GM12878 (cell line): ENCODE measurements around the gene WWP2. TPM values are rescaled to one million over a fixed set of nuclear protein-coding genes. Genes with fewer than 3 reads are reported as not detected.
"Not testable (repeated sequence)": the region's sequence is repeated elsewhere in the genome, so short reads cannot be mapped to it uniquely, and the experiment has no call there.

Source experiments
- ATAC-seq: fragments of 200-7000 bp; cut with Tn5 transposase; 3 replicates; pipeline ENCODE4 v1.9.1; 2020; ENCODE audit warnings: mild to moderate bottlenecking, moderate library complexity
- BruUV-seq: library from RNA; stranded (reverse); fragments of 400-500 nt; replicated peaks from 2 replicates; lab custom pipeline; 2021; lab: Mats Ljungman, UMichigan
- CTCF ChIA-PET: fragments of 300-600 bp; sonication (Branson Sonifier 250); formaldehyde crosslinking; extraction: SDS; loops from one replicate; lab custom pipeline; 2021; ENCODE audit warnings: inconsistent platforms; lab: Yijun Ruan, JAX
- POLR2A ChIA-PET: fragments of 350-600 bp; formaldehyde crosslinking; extraction: SDS; loops from one replicate; lab custom pipeline; 2021; ENCODE audit warnings: inconsistent platforms; lab: Charles Lee
- RAD21 ChIA-PET: fragments of 300-600 bp; sonication (Branson Sonifier 250); formaldehyde crosslinking; loops from one replicate; lab custom pipeline; 2023; ENCODE audit warnings: antibody characterized with exemption; ENCODE audit not compliant: unreplicated experiment; lab: Charles Lee
- SMC1A ChIA-PET: fragments of 300-600 bp; sonication (Branson Sonifier 250); formaldehyde crosslinking; loops from one replicate; lab custom pipeline; 2023; ENCODE audit not compliant: unreplicated experiment, uncharacterized antibody; lab: Charles Lee
- DNase-seq: peaks from one replicate; pipeline ENCODE4 v3.0.0-alpha.2; 2011; ENCODE audit warnings: low read depth, low spot score
- FAIRE-seq: peaks from 3 replicates; lab custom pipeline; 2011; peaks lifted over from hg19 to GRCh38; lab: Jason Lieb, UNC
- H2AFZ ChIP-seq: 2 replicates; pipeline ENCODE4 v1.6.0; 2011; ENCODE audit warnings: low read depth, low read length, control low read depth; ENCODE audit not compliant: control insufficient read depth
- H3K27ac ChIP-seq: 2 replicates; pipeline ENCODE4 v1.5.1; 2011; ENCODE audit warnings: control low read depth; ENCODE audit not compliant: control insufficient read depth, insufficient read depth
- H3K27me3 ChIP-seq, 2 experiments: replicated peaks in 1 of 2; 2 replicates each; pipeline versions ENCODE4 v1.6.0 to v1.6.1; 2011; ENCODE audit warnings: low read length in 1 of 2; ENCODE audit not compliant: control insufficient read depth in 2 of 2, insufficient read depth in 2 of 2
- H3K36me3 ChIP-seq, 2 experiments: 2 replicates each; pipeline ENCODE4 v1.5.1; 2011; ENCODE audit warnings: low read length in 1 of 2; ENCODE audit not compliant: control insufficient read depth in 2 of 2, insufficient read depth in 2 of 2
- H3K4me1 ChIP-seq: 2 replicates; pipeline ENCODE4 v1.6.1; 2011; ENCODE audit warnings: mild to moderate bottlenecking, low read length, moderate library complexity, mixed read lengths; ENCODE audit not compliant: control insufficient read depth, insufficient read depth
- H3K4me2 ChIP-seq: 2 replicates; pipeline ENCODE4 v1.6.0; 2011; ENCODE audit warnings: control low read depth; ENCODE audit not compliant: control insufficient read depth, insufficient read depth
- H3K4me3 ChIP-seq: fragments of 200-600 bp; sonication (generic); 2 replicates; pipeline ENCODE4 v1.5.1; 2016
- H3K79me2 ChIP-seq: 2 replicates; pipeline ENCODE4 v1.6.0; 2011; ENCODE audit warnings: low read length; ENCODE audit not compliant: control insufficient read depth, insufficient read depth
- H3K9ac ChIP-seq: 2 replicates; pipeline ENCODE4 v1.8.0; 2011; ENCODE audit warnings: low read length, control low read depth, mixed read lengths; ENCODE audit not compliant: control insufficient read depth, insufficient read depth
- H3K9me3 ChIP-seq: replicated peaks from 3 replicates; pipeline ENCODE4 v1.5.1; 2011; ENCODE audit warnings: mild to moderate bottlenecking, low read length; ENCODE audit not compliant: control insufficient read depth, insufficient read depth
- H4K20me1 ChIP-seq: 2 replicates; pipeline ENCODE4 v1.6.0; 2011; ENCODE audit not compliant: control insufficient read depth, insufficient read depth
- CBX5 ChIP-seq: sonication (generic); IDR thresholded peaks from 2 replicates; pipeline ENCODE4 v1.6.1; 2016; ENCODE audit warnings: low read depth, moderate library complexity, mild to moderate bottlenecking, inconsistent platforms
- HDGF ChIP-seq: fragments of 450-650 bp; IDR thresholded peaks from 2 replicates; pipeline ENCODE4 v1.6.1; 2016; ENCODE audit warnings: antibody characterized with exemption
- KLF5 ChIP-seq: fragments of 450-650 bp; IDR thresholded peaks from 2 replicates; pipeline ENCODE4 v1.6.1; 2014; ENCODE audit warnings: mild to moderate bottlenecking; ENCODE audit not compliant: partially characterized antibody
- MTA3 ChIP-seq: IDR thresholded peaks from 2 replicates; pipeline ENCODE4 v1.6.1; 2012; ENCODE audit warnings: low read length, inconsistent platforms, borderline replicate concordance
- MXI1 ChIP-seq: fragments of 150-350 bp; IDR thresholded peaks from 2 replicates; pipeline ENCODE4 v1.6.1; 2011; ENCODE audit warnings: low read depth, mild to moderate bottlenecking, inconsistent platforms, low read length, improper control_type of control experiment
- PAX5 ChIP-seq: IDR thresholded peaks from 2 replicates; pipeline ENCODE4 v1.6.1; 2011; ENCODE audit warnings: low read depth, low read length, borderline replicate concordance
- POU2F2 ChIP-seq: IDR thresholded peaks from 3 replicates; pipeline ENCODE4 v1.6.1; 2011; ENCODE audit warnings: low read depth, mild to moderate bottlenecking, low read length, borderline replicate concordance
- RAD51 ChIP-seq: fragments of 450-650 bp; IDR thresholded peaks from 2 replicates; pipeline ENCODE4 v1.6.1; 2016; ENCODE audit warnings: moderate library complexity, mild to moderate bottlenecking, inconsistent platforms
- WRNIP1 ChIP-seq: IDR thresholded peaks from 2 replicates; pipeline ENCODE4 v1.6.1; 2011; ENCODE audit warnings: low read depth, low read length, improper control_type of control experiment, borderline replicate concordance
- ZNF384 ChIP-seq: IDR thresholded peaks from 2 replicates; pipeline ENCODE4 v1.6.1; 2012; ENCODE audit warnings: low read depth, mild to moderate bottlenecking, low read length, improper control_type of control experiment, borderline replicate concordance
- ZNF622 ChIP-seq: fragments of 450-650 bp; IDR thresholded peaks from 2 replicates; pipeline ENCODE4 v1.6.1; 2017; ENCODE audit warnings: mild to moderate bottlenecking, inconsistent platforms
- WGBS: methylation state at CpG from one replicate; pipeline ENCODE4 v1.1.6; 2016; ENCODE audit warnings: low lambda C conversion rate; ENCODE audit not compliant: insufficient replicate concordance, insufficient coverage; ENCODE audit errors: missing lambda C conversion rate; 5-methylcytosine and 5-hydroxymethylcytosine counted together
- in situ Hi-C: fragments of 300-500 bp; cut with MboI; formaldehyde crosslinking; loops from 9 replicates; pipeline ENCODE4 v1.14.3; 2018; ENCODE audit warnings: mixed read lengths
- intact Hi-C: fragments of 100-400 bp; cut with micrococcal nuclease; formaldehyde crosslinking; loops from one replicate; pipeline ENCODE4 v1.14.2; 2022; ENCODE audit not compliant: unreplicated experiment
- polyA plus RNA-seq, 11 experiments: library from polyadenylated mRNA; depleted of rRNA in 4 of 11; unstranded in 6 of 11; stranded (reverse) in 5 of 11; fragments of >200 nt; fragmentation: Nextera tagmentation in 4 of 11; fragmentation: Illumina TruSeq in 1 of 11; extraction: Ambion mirVana in 4 of 11; extraction: Trizol in 1 of 11; gene quantifications; 1 replicate in 1 of 11; 2 replicates in 10 of 11; pipeline versions ENCODE4 v1.2.1 to v1.2.3, GENCODE V29; 2011 to 2016; ENCODE audit warnings: inconsistent platforms in 2 of 11, missing spikeins in 2 of 11, low read depth in 1 of 11
- total RNA-seq, 4 experiments: library from RNA; depleted of rRNA in 3 of 4; stranded (reverse); fragments of >200 nt in 3 of 4; fragmentation: Illumina TruSeq in 1 of 4; extraction: Trizol in 1 of 4; gene quantifications; 2 replicates each; pipeline versions ENCODE4 v1.2.1 to v1.2.3, GENCODE V29; 2013 to 2021
- TF ChIP-seq, protein P1 (sequence below): fragments of 450-650 bp; IDR thresholded peaks from 2 replicates; pipeline ENCODE4 v1.6.1; 2017; ENCODE audit warnings: low read depth, mild to moderate bottlenecking, moderate library complexity
- TF ChIP-seq, protein P2 (sequence below): IDR thresholded peaks from 2 replicates; pipeline ENCODE4 v1.6.1; 2011; ENCODE audit warnings: borderline replicate concordance, low read depth, mild to moderate bottlenecking, moderate library complexity, low read length; ENCODE audit not compliant: insufficient read depth, poor library complexity, severe bottlenecking

Gene WWP2
- total and polyA plus RNA-seq, 10 of the 15 experiments (the other 5 are each of a cell fraction or from before 2014, with no cell fraction given), result 2.8 to 47.0 (median 23.8) TPM

DNA sequence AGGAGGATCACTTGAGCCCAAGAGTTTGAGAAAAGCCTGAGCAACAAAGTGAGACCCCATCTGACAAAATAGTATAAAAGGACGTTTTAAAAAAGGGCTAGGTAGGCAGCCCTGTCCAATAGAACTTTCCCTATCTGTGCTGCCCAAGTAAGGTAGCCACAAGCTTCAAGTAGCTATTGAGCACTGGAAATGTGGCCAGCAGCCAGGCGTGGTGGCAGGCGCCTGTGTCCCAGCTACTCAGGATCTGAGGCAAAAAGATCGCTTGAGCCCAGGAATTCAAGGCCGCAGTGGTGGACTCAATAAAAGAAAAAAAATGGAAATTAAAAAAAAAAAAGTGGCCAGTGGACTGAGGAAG, 34.2 kb upstream of the WWP2 start:
- Histone ChIP-seq H3K27me3 (no peaks in the 10 kb centered on the region), H3K9me3 (no peaks in the 10 kb centered on the region; the same call in 2 of the 3 replicates), H3K4me3 (peak overlapping the region; percentile 78; the same call in 1 of the 2 replicates), H4K20me1 (no peaks in the 10 kb centered on the region), H3K4me1 (no peaks in the 10 kb centered on the region; the same call in none of the 2 replicates), H3K9ac (no peak overlapping the region), H3K36me3 (no peaks in the 10 kb centered on the region), H3K27ac (no peak overlapping the region; the same call in 1 of the 2 replicates), H2AFZ (no peak overlapping the region), H3K4me2 (peak overlapping the region; percentile 97), H3K79me2 (peaks cover 20% of the 10 kb centered on the region)
- ChIA-PET POLR2A (interaction anchor here (0.6 to 1.8 kb wide), 2 partner anchors 24 to 27 kb away, joined by 3 to 9 read pairs; partner anchors contain the start of gene NOB1), RAD21 (interaction anchor here (2.5 kb wide), 1 partner anchor 26 kb away, joined by 18 read pairs; the partner anchor contains the start of gene NOB1), CTCF (interaction anchor here (0.9 to 8.2 kb wide), 3 partner anchors 17 to 332 kb away, joined by 3 to 68 read pairs (median 42); partner anchors contain the start of gene NOB1), SMC1A (interaction anchor here (0.7 to 8.3 kb wide), 4 partner anchors 19 to 548 kb away, joined by 3 to 47 read pairs (median 3); partner anchors contain the start of gene NOB1)
- FAIRE-seq (no peak), DNase-seq (no peak), ATAC-seq (no peak)
- BruUV-seq, result no TSS peak
- in situ Hi-C loops, result no loop called here
- 86% methylated on average over 5 of the region's 5 CpGs for WGBS
- intact Hi-C loops, result loop anchor here (2.0 kb wide), 1 partner anchor 27 kb away; the partner anchor contains the start of gene NOB1
- TF ChIP-seq MTA3, result no peak
- no peak for TF ChIP-seq RAD51
- TF ChIP-seq, protein P1, sequence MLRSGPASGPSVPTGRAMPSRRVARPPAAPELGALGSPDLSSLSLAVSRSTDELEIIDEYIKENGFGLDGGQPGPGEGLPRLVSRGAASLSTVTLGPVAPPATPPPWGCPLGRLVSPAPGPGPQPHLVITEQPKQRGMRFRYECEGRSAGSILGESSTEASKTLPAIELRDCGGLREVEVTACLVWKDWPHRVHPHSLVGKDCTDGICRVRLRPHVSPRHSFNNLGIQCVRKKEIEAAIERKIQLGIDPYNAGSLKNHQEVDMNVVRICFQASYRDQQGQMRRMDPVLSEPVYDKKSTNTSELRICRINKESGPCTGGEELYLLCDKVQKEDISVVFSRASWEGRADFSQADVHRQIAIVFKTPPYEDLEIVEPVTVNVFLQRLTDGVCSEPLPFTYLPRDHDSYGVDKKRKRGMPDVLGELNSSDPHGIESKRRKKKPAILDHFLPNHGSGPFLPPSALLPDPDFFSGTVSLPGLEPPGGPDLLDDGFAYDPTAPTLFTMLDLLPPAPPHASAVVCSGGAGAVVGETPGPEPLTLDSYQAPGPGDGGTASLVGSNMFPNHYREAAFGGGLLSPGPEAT, result no peak
- no peak for TF ChIP-seq MXI1
- TF ChIP-seq ZNF622, result no peak
- TF ChIP-seq WRNIP1, result no peak
- TF ChIP-seq, protein P2, sequence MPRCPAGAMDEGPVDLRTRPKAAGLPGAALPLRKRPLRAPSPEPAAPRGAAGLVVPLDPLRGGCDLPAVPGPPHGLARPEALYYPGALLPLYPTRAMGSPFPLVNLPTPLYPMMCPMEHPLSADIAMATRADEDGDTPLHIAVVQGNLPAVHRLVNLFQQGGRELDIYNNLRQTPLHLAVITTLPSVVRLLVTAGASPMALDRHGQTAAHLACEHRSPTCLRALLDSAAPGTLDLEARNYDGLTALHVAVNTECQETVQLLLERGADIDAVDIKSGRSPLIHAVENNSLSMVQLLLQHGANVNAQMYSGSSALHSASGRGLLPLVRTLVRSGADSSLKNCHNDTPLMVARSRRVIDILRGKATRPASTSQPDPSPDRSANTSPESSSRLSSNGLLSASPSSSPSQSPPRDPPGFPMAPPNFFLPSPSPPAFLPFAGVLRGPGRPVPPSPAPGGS, result no peak
- no peak for TF ChIP-seq CBX5
- no peak for TF ChIP-seq PAX5
- no peak for TF ChIP-seq HDGF
- TF ChIP-seq POU2F2, result no peak
- no peak for TF ChIP-seq KLF5
- no peak for TF ChIP-seq ZNF384

DNA sequence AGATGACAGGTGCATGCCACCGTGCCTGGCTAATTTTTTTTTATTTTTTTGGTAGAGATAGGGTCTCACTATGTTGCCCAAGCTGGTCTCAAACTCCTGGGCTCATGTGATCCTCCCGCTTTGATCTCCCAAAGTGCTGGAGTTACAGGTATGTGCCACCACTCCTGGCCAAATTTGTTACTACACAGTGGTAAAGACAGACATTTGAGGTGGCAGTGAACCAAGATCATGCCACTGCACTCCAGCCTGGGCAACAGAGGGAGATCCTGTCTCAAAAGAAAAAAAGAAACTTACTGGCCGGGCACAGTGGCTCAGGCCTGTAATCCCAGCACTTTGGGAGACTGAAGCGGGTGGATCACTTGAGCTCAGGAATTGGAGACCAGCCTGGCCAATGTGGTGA, 33.1 kb upstream of the WWP2 start:
- H3K4me3 ChIP-seq, H3K27ac ChIP-seq, H3K9me3 ChIP-seq, intact Hi-C loops, ATAC-seq, H3K9ac ChIP-seq, H3K27me3 ChIP-seq, H4K20me1 ChIP-seq, H3K4me2 ChIP-seq, H2AFZ ChIP-seq, in situ Hi-C loops, H3K4me1 ChIP-seq, BruUV-seq, H3K36me3 ChIP-seq, DNase-seq, FAIRE-seq: not testable (repeated sequence)
- ChIA-PET POLR2A (interaction anchor here (0.6 to 1.8 kb wide), 3 partner anchors 22 to 88 kb away, joined by 3 to 9 read pairs (median 4); partner anchors contain the start of gene NOB1), RAD21 (interaction anchor here (0.7 kb wide), 1 partner anchor 19 kb away, joined by 3 read pairs; no protein-coding TSS in a partner anchor), SMC1A (interaction anchor here (1.2 to 8.3 kb wide), 2 partner anchors 20 to 25 kb away, joined by 3 to 47 read pairs; partner anchors contain the start of gene NOB1), CTCF (interaction anchor here (1.2 to 8.2 kb wide), 2 partner anchors 20 to 25 kb away, joined by 3 to 68 read pairs; partner anchors contain the start of gene NOB1)
- 77% methylated on average over 3 of the region's 4 CpGs for WGBS
- H3K79me2 ChIP-seq, result peaks cover 20% of the 10 kb centered on the region
